HepG2 (cell line): ENCODE results near the gene EFHD2.

Experiments
- MEF2D ChIP-seq: sonication (generic); formaldehyde crosslinking; IDR thresholded peaks from 2 replicates; pipeline ENCODE4 v1.5.1; 2020; ENCODE audit warnings: mild to moderate bottlenecking, missing genetic modification reagents
- MIER2 ChIP-seq: IDR thresholded peaks from 2 replicates; pipeline ENCODE4 v1.6.1; 2016; ENCODE audit warnings: missing biosample characterization, missing genetic modification reagents
- NFE2 ChIP-seq: sonication (generic); formaldehyde crosslinking; IDR thresholded peaks from 2 replicates; pipeline ENCODE4 v1.4.0; 2020; ENCODE audit warnings: missing genetic modification reagents
- POLR2A ChIP-seq, 2 experiments: IDR thresholded peaks; 2 replicates each; pipeline ENCODE4 v1.6.1; 2011; ENCODE audit warnings: low read depth in 2 of 2, low read length in 2 of 2, mild to moderate bottlenecking in 1 of 2, moderate library complexity in 1 of 2; ENCODE audit not compliant: insufficient read depth in 1 of 2
- REPIN1 ChIP-seq: sonication (generic); formaldehyde crosslinking; IDR thresholded peaks from 2 replicates; pipeline ENCODE4 v1.8.0; 2022; ENCODE audit warnings: missing genetic modification reagents, low read depth, mild to moderate bottlenecking, borderline replicate concordance
- TAF15 ChIP-seq: fragments of 200-400 bp; formaldehyde crosslinking; IDR thresholded peaks from one replicate; pipeline ENCODE4 v1.6.1; 2018; ENCODE audit warnings: mild to moderate bottlenecking, low read depth, low read length; ENCODE audit not compliant: poor library complexity, severe bottlenecking
- ZFP82 ChIP-seq: sonication (generic); formaldehyde crosslinking; IDR thresholded peaks from 2 replicates; pipeline ENCODE4 v1.5.1; 2020; ENCODE audit warnings: mild to moderate bottlenecking, missing genetic modification reagents, borderline replicate concordance
- ZMAT3 ChIP-seq: sonication (generic); formaldehyde crosslinking; conservative IDR thresholded peaks from 2 replicates; pipeline ENCODE4 v1.7.0; 2021; ENCODE audit warnings: missing genetic modification reagents
- TF ChIP-seq, protein P1 (sequence below), 2 experiments: sonication (generic) in 1 of 2; formaldehyde crosslinking in 1 of 2; IDR thresholded peaks; 2 replicates each; pipeline versions ENCODE4 v1.5.1 to v1.6.1; 2011 to 2020; ENCODE audit warnings: borderline replicate concordance in 1 of 2, low read depth in 1 of 2, low read length in 1 of 2, mild to moderate bottlenecking in 1 of 2, missing genetic modification reagents in 1 of 2, moderate library complexity in 1 of 2
- TF ChIP-seq, protein P2 (sequence below): sonication (generic); formaldehyde crosslinking; IDR thresholded peaks from 2 replicates; pipeline ENCODE4 v1.5.0; 2020; ENCODE audit warnings: mild to moderate bottlenecking, missing genetic modification reagents, borderline replicate concordance
- TF ChIP-seq, protein P3 (sequence below): sonication (generic); formaldehyde crosslinking; IDR thresholded peaks from 2 replicates; pipeline ENCODE4 v1.5.0; 2020; ENCODE audit warnings: mild to moderate bottlenecking, missing genetic modification reagents, moderate library complexity
- TF ChIP-seq, protein P4 (sequence below): sonication (generic); formaldehyde crosslinking; IDR thresholded peaks from 2 replicates; pipeline ENCODE4 v1.4.0; 2020; ENCODE audit warnings: missing genetic modification reagents, borderline replicate concordance

DNA sequence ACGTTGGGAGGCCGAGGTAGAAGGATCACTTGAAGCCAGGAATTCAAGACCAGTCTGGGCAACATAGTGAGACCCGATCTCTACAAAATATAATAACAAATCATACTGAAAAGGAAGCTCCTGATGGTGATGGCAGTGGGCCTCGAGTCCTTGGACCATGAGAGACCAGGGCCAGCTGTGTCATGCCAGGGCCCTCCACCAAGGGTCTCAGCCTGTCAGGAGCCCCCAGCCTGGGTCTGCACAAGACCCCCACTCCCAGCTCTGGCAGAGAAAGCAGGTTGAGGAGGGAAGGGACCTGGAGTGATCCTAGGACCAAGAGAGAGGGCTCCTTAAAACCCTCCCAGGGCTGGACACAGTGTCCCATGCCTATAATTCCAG, 21.9 kb downstream of the EFHD2 start:
- TF ChIP-seq, protein P1, sequence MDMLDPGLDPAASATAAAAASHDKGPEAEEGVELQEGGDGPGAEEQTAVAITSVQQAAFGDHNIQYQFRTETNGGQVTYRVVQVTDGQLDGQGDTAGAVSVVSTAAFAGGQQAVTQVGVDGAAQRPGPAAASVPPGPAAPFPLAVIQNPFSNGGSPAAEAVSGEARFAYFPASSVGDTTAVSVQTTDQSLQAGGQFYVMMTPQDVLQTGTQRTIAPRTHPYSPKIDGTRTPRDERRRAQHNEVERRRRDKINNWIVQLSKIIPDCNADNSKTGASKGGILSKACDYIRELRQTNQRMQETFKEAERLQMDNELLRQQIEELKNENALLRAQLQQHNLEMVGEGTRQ (IDR thresholded peaks at IDR 0.05; ENCODE audit: low read depth, low read length): no peak
- TF ChIP-seq, protein P1 (CRISPR knock-in tag; IDR thresholded peaks at IDR 0.05; ENCODE audit: borderline replicate concordance): no peak
- no peak for TF ChIP-seq MEF2D (CRISPR knock-in tag)
- no peak for TF ChIP-seq ZMAT3 (CRISPR knock-in tag)
- no peak for TF ChIP-seq MIER2 (CRISPR knock-in tag)
- TF ChIP-seq, protein P2, sequence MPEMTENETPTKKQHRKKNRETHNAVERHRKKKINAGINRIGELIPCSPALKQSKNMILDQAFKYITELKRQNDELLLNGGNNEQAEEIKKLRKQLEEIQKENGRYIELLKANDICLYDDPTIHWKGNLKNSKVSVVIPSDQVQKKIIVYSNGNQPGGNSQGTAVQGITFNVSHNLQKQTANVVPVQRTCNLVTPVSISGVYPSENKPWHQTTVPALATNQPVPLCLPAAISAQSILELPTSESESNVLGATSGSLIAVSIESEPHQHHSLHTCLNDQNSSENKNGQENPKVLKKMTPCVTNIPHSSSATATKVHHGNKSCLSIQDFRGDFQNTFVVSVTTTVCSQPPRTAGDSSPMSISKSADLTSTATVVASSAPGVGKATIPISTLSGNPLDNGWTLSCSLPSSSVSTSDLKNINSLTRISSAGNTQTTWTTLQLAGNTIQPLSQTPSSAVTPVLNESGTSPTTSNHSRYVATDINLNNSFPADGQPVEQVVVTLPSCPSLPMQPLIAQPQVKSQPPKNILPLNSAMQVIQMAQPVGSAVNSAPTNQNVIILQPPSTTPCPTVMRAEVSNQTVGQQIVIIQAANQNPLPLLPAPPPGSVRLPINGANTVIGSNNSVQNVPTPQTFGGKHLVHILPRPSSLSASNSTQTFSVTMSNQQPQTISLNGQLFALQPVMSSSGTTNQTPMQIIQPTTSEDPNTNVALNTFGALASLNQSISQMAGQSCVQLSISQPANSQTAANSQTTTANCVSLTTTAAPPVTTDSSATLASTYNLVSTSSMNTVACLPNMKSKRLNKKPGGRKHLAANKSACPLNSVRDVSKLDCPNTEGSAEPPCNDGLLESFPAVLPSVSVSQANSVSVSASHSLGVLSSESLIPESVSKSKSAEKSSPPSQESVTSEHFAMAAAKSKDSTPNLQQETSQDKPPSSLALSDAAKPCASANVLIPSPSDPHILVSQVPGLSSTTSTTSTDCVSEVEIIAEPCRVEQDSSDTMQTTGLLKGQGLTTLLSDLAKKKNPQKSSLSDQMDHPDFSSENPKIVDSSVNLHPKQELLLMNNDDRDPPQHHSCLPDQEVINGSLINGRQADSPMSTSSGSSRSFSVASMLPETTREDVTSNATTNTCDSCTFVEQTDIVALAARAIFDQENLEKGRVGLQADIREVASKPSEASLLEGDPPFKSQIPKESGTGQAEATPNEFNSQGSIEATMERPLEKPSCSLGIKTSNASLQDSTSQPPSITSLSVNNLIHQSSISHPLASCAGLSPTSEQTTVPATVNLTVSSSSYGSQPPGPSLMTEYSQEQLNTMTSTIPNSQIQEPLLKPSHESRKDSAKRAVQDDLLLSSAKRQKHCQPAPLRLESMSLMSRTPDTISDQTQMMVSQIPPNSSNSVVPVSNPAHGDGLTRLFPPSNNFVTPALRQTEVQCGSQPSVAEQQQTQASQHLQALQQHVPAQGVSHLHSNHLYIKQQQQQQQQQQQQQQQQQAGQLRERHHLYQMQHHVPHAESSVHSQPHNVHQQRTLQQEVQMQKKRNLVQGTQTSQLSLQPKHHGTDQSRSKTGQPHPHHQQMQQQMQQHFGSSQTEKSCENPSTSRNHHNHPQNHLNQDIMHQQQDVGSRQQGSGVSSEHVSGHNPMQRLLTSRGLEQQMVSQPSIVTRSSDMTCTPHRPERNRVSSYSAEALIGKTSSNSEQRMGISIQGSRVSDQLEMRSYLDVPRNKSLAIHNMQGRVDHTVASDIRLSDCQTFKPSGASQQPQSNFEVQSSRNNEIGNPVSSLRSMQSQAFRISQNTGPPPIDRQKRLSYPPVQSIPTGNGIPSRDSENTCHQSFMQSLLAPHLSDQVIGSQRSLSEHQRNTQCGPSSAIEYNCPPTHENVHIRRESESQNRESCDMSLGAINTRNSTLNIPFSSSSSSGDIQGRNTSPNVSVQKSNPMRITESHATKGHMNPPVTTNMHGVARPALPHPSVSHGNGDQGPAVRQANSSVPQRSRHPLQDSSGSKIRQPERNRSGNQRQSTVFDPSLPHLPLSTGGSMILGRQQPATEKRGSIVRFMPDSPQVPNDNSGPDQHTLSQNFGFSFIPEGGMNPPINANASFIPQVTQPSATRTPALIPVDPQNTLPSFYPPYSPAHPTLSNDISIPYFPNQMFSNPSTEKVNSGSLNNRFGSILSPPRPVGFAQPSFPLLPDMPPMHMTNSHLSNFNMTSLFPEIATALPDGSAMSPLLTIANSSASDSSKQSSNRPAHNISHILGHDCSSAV (CRISPR knock-in tag): no peak
- TF ChIP-seq, protein P3, sequence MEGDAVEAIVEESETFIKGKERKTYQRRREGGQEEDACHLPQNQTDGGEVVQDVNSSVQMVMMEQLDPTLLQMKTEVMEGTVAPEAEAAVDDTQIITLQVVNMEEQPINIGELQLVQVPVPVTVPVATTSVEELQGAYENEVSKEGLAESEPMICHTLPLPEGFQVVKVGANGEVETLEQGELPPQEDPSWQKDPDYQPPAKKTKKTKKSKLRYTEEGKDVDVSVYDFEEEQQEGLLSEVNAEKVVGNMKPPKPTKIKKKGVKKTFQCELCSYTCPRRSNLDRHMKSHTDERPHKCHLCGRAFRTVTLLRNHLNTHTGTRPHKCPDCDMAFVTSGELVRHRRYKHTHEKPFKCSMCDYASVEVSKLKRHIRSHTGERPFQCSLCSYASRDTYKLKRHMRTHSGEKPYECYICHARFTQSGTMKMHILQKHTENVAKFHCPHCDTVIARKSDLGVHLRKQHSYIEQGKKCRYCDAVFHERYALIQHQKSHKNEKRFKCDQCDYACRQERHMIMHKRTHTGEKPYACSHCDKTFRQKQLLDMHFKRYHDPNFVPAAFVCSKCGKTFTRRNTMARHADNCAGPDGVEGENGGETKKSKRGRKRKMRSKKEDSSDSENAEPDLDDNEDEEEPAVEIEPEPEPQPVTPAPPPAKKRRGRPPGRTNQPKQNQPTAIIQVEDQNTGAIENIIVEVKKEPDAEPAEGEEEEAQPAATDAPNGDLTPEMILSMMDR (CRISPR knock-in tag): no peak
- no peak for TF ChIP-seq NFE2 (CRISPR knock-in tag)
- TF ChIP-seq, protein P4, sequence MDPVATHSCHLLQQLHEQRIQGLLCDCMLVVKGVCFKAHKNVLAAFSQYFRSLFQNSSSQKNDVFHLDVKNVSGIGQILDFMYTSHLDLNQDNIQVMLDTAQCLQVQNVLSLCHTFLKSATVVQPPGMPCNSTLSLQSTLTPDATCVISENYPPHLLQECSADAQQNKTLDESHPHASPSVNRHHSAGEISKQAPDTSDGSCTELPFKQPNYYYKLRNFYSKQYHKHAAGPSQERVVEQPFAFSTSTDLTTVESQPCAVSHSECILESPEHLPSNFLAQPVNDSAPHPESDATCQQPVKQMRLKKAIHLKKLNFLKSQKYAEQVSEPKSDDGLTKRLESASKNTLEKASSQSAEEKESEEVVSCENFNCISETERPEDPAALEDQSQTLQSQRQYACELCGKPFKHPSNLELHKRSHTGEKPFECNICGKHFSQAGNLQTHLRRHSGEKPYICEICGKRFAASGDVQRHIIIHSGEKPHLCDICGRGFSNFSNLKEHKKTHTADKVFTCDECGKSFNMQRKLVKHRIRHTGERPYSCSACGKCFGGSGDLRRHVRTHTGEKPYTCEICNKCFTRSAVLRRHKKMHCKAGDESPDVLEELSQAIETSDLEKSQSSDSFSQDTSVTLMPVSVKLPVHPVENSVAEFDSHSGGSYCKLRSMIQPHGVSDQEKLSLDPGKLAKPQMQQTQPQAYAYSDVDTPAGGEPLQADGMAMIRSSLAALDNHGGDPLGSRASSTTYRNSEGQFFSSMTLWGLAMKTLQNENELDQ (CRISPR knock-in tag): no peak
- no peak for TF ChIP-seq ZFP82 (CRISPR knock-in tag)
- TF ChIP-seq REPIN1 (CRISPR knock-in tag): no peak
- no peak for TF ChIP-seq TAF15
- TF ChIP-seq POLR2A (IDR thresholded peaks at IDR 0.05; ENCODE audit: insufficient read depth in 1 of 2, low read depth in 2 of 2, low read length in 2 of 2): no peak
